Daoy (cell line): ENCODE data around the gene CDC42EP4. TPM values are rescaled to one million over a fixed set of nuclear protein-coding genes. Genes with fewer than 3 reads are reported as not detected.
A peak's percentile ranks its signal among the peaks of the same experiment; 100 is the strongest.

Experiments
- DNase-seq: peaks from one replicate; pipeline ENCODE4 v3.0.0-alpha.2; 2015; ENCODE audit warnings: low read depth
- total RNA-seq: library from RNA; depleted of rRNA; stranded (reverse); fragments of >200 nt; shearing (Covaris generic); gene quantifications from 2 replicates; pipeline ENCODE4 v1.2.3, GENCODE V29; 2014

CDC42EP4 gene
- total RNA-seq, 1 experiment from 2014 or later = 50.5 TPM

DNA sequence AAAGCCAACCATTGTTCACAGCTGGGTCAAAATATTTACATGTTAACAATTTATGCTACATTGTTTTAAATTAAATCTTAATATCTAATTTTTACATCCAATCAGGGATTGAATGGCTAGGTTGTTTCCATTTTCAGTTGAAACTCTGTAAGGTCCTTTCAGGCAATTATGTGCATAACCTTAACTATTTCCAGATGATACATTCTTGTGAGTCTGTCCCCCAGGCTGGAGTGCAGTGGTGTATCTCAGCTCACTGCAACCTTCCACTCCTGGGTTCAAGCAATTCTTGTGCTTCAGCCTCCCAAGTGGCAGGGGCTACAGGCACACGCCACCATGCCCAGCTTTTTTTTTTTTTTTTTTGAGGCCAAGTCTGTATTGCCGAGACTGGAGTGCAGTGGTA, 10.4 kb downstream of the CDC42EP4 start:
- no peak for DNase-seq

GRCh38 chr17:73300392-73300791, 11.4 kb downstream of the CDC42EP4 start:
- no peak for DNase-seq

- no peak for DNase-seq
These were observed 13.6 kb downstream of the CDC42EP4 start for GRCh38 chr17:73297934-73298861.

DNA sequence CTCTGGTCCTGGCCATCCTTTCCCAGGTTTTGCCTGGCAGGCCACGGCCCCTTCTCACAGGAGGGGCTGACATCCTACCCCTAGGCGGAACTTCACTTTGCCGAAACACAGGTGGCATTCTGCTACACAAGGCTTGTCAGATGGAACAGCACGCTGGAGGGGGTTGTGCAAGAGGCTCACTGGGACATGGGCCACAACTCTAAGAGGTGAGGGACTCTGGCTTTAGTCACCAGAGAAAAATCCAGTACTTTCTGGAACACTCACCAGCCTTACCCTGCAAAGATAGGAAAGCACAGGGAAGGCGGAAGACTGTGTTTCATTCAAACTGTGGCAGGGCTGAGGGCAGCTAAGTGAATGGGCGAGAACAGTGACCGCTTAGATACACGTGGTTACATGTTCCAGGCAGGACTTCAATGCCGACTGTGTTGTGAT, 18.3 kb downstream of the CDC42EP4 start:
- DNase-seq = peak; percentile 77

DNA sequence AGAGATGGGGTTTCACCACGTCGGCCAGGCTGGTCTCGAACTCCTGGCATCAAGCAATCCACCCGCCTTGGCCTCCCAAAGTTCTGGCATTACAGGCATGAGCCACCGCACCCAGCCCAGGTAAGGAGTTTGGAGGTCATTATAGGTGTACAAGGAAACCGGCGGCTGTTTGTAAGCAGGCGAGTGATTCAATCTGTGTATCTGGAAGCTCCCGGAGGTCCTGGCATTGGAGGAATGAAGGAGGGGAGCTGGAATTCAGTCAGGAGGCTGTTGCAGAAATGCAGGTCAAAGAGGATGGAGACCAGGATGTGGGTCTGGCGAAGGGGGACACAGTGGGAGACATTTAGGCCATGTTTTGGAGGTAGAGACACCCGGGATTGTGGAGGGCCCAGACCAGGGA, 18.8 kb downstream of the CDC42EP4 start:
- no peak for DNase-seq

DNA sequence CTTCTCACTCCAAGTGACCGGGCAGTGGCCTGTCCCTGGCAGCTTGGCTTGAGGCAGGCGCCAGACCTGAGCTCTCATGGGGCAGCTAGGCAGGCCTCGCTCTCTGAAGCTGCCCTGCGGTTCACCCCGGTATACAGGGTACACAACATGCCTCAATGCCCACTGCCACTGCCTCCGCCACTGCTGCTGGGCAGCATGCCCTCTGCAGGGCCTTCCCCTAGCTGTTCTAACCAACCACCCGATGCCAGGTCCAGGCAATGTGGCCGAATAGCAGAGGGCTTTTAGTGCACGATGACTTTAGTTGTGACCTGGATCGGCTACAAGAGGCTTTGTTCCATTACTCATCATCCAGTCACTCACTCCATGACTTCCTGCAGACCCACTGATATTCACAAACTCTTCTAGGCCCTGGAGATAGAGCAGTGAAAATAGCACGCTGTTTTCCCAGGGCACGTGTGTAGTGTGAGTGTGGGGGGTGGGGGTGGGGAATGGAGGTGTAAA, 19.7 kb downstream of the CDC42EP4 start:
- DNase-seq = peak; percentile 86

- DNase-seq = peak; percentile 96
These were observed 20.5 kb downstream of the CDC42EP4 start for GRCh38 chr17:73291260-73291801.

DNA sequence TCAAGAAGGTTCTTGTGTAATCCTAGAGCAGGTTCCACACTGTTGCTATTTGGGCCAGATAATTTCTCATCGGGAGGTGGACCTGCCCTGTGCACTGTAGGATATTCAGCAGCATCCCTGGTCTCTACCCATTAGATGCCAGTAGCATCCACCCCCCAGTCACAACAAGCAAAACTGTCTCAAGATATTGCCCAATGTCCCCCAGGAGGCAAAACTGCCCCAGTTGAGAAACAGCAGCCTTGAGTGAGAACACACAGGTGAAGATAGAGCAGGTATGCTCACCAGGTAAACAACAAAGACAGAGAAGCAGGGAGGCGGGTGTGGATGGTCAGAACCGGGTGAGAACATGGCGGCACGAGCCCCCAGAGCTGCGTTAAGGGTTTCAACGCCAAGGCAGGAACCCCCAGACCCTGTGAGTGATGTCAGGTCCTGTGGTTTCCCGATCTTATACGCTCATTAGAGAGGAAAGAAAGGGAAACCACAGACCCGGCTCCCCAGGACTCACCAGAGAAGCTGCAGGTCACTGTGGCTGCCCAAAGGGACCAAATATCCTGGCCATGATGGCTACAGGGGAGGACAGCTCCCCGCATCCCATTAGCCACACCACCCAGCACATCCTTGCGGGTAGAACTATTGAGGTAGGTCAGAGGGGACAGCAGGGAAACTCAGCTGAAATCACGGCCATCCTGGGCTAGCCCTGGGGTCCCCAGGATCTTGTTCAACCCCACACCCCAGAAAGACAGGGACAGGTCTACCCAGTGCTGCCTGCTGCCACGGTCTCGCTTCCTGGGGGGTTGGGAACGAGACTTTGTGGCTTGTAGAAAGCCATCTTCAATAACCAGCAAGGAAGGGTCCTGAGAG, 21.2 kb downstream of the CDC42EP4 start:
- DNase-seq = peak; percentile 49

DNA sequence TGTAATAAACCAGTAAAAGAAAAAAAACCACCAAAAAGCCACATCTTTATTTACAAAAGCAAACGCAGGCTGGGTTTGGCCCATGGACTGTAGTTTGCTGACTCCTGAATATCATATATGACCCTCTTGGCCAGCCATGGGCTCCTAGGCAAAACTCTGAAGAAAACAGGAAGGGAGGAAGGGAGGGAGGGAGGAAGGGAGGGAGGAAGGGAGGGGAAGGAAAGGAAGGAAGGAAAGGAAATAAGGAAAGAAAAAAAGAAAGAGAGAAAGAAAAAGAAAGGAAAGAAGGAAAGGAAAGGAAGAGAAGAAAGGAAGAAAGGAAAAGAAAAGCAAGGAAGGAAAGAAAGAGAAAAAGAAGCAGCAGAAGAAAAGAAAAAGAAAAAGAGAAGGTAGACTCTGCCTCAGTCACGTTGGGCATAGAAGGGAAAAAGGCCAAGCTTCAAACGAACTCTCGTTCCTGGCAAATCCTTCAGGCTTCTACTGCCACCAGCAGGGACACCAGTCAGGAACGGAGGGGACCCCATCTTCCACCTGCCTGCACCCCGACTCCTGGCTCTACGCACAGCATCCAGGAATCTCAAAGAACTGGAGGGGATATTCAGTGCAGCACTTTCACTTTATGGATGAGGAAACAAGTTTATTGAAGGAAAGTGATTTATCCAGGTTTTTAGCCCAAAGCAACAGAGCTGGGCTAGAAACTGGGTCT, 22.1 kb downstream of the CDC42EP4 start:
- no peak for DNase-seq

- DNase-seq = no peak
These were observed 23.1 kb downstream of the CDC42EP4 start for GRCh38 chr17:73288534-73289302.

DNA sequence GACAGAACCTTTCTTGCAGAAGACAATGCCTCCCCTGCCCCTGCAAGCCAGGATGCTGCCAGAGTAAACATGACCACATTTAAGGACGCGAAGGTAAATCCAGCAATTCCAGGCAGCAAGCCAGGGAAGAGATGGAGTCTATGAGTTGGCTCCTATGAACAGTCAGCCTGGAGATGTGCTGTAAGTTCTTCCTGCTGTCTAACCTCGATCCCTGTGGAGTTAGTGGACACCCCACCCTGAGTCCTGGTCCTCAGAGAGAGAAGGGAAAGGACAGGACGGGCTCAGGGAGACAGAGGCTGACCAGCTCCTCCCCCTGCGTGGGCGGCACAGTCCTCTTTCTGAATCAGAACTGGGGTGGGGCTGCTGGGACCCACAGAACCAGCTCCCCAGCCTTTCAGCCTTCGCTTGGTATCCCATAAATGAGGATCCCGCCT, 24.9 kb downstream of the CDC42EP4 start:
- no peak for DNase-seq

DNA sequence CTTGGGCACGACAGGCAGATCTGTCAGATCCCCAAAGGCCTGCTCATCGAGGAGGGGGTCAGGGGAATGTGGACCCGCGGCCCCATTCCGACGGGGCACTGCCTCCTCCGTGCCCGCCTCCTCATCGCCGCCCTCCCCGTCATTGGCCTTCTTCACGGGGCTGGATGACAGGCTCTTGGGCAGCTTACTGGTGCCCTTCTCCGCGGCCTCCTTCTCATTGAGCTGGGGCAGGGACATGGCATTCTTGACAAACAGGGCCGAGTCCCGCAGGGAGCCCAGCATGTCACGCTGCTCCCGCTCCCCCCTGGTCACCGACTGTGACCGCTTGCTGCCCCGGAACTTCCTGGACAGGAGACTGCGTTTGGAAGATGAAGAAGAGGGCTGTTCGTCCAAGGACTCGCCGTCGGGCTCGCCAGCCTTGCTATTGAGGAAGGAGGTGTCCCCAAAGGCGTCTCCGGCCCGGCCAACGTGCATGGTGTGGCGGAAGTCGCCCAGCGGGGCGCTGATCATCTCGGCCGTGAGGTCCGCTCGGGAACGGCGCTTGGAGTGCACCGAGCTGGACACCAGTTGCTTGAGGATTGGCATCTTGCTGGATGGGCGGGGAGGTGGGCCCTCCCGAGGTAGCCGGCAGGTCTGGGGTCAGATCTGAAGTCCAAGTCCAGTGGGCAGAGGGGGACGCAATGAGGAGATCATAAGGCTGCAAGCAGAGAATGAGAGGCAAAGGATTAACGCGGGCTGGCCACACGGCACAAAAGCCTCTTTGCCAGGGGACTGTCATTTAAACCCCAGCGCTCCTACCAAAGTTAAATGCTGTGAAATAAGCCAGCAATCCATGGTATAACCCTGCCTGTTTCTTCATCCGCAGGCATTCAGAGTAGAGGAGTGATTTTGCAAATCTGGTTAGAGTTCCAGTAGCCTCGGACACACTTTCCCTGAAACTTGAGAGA, 25.6 kb downstream of the CDC42EP4 start:
- no peak for DNase-seq

DNA sequence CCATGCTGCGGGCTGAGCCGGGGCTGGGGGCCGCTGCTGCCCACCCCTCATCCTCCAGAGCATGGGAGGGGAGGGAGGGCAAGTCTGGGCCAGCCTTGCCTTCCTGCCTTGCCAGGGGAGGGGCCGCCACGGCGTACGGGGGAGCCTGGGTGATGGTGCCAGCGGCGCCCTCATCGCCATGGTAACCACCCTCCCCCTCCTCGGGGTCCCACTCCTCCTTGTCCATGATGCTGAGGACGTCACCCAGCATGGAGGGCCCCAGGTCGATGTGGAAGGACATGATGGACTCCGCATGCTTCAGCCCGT, 26.2 kb downstream of the CDC42EP4 start:
- no peak for DNase-seq

- DNase-seq = no peak
These were observed 26.7 kb downstream of the CDC42EP4 start for GRCh38 chr17:73284906-73285602.

DNA sequence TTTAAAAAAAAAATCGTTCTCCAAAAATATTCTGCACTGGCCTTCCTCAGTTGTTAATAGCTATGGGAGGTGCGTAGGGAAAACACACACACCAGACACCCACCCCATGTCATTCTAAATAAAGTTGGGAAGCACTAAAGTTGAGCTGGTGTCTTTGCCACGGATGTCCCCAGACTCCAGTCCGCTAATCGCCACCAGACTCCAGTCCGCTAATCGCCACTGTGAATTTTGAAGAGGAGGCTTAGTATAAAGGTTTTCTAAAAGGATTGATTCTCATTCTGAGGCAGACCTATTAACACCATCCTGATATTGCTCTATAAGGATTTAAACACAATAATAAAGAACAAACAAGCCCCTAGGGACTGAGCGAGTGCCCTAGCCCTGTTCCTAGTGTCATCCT, 27.4 kb downstream of the CDC42EP4 start:
- no peak for DNase-seq

GRCh38 chr17:73283841-73284282, 27.9 kb downstream of the CDC42EP4 start:
- no peak for DNase-seq

DNA sequence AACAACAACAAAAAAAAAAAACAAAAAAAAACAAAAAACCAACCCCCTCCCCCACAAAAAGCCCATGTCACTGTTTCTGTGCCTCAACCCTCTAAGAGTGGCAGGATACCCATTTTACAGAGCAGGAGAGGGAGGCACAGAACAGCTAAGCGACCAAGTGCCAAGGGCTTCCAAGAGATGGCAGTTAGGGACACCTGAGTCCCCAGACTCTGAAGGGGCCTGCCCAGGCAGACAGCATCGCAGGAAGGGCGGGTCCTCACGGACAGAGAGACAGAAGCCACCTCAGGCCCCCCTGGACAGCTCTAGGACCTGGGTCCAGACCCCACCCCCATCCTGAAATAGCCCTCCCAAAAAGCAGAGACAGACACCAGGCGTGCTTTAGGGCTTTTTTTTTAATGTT, 28.6 kb downstream of the CDC42EP4 start:
- no peak for DNase-seq

DNA sequence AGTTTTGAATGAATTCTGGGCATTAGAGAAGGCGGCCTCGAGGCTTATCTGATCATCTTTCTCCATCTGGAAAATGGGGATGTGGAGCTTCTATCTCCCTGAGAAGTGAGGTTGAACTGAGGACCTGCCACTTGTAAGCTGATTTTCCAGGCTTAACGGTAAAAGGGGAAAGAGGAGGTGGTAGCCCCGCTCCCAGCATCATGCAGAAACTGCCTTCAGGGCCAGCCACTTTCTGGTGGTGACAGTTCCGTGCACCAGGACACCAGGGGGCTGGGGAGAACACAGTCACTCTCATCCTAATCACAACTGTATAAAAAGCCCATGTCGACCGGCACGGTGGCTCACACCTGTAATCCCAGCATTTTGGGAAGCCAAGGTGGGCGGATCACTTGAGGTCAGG, 29.2 kb downstream of the CDC42EP4 start:
- DNase-seq = no peak

GRCh38 chr17:73281928-73282327, 29.9 kb downstream of the CDC42EP4 start:
- no peak for DNase-seq
